Measurements from ENCODE around the gene IRAK1. TPM values are rescaled to one million over a fixed set of nuclear protein-coding genes. Genes with fewer than 3 reads are reported as not detected.
A peak's percentile ranks its signal among the peaks of the same experiment; 100 is the strongest.

Gene IRAK1
- total RNA-seq, 4 donors from 2014 or later: 73.5 to 117 (median 96.8) TPM

GRCh38 chrX:153969904-153970356, 49.8 kb downstream of the IRAK1 start:
- Histone ChIP-seq H3K36me3 (no peaks in the 10 kb centered on the region), H3K27me3 (no peaks in the 10 kb centered on the region), H3K27ac (peak overlapping the region; percentile 98 to 99 (median 99)), H3K4me1 (peaks cover 39 to 70% (median 49%) of the 10 kb centered on the region in 3 donors), H3K4me3 (peak overlapping the region; percentile 76 to 95 (median 82)), H3K9me3 (no peaks in the 10 kb centered on the region)
- TF ChIP-seq POLR2A (IDR thresholded peaks at IDR 0.05) (no peak), CTCF (IDR thresholded peaks at IDR 0.05) (no peak)
- whole genome bisulfite sequencing, 2 donors: 0 to 22% methylated on average over 2 to 21 of the region's 26 CpGs
- no peak for DNase-seq
- intact Hi-C loops (cut with DNase I): no loop called here

- intact Hi-C loops (cut with DNase I): no loop called here
- H3K27ac ChIP-seq: peak overlapping the region; percentile 98 to 99 (median 99)
- H3K4me1 ChIP-seq: peaks cover 39 to 67% (median 45%) of the 10 kb centered on the region in 3 donors
- 2 to 36% methylated on average over 10 to 13 of the region's 25 CpGs for WGBS, 2 donors
- H3K27me3 ChIP-seq: no peaks in the 10 kb centered on the region
- H3K9me3 ChIP-seq: no peaks in the 10 kb centered on the region
- DNase-seq: no peak
- no peak for TF ChIP-seq CTCF (IDR thresholded peaks at IDR 0.05)
- no peak for TF ChIP-seq POLR2A (IDR thresholded peaks at IDR 0.05)
- peaks cover 0 to 4% (median 0%) of the 10 kb centered on the region in 3 donors for H3K36me3 ChIP-seq
- H3K4me3 ChIP-seq: peak overlapping the region; percentile 76 to 95 (median 82)
These were observed 50.4 kb downstream of the IRAK1 start for GRCh38 chrX:153969125-153969903.

- intact Hi-C loops (cut with DNase I): no loop called here
- no peak for TF ChIP-seq POLR2A (IDR thresholded peaks at IDR 0.05)
- no peak for TF ChIP-seq CTCF (IDR thresholded peaks at IDR 0.05)
- Histone ChIP-seq H3K4me1 (peaks cover 35 to 62% (median 40%) of the 10 kb centered on the region in 3 donors), H3K36me3 (peaks cover under 1 to 9% (median 1%) of the 10 kb centered on the region in 3 donors), H3K27me3 (no peaks in the 10 kb centered on the region), H3K9me3 (no peaks in the 10 kb centered on the region), H3K4me3 (peak overlapping the region in 3 of 4 donors; percentile 76 to 95 (median 86)), H3K27ac (peak overlapping the region; percentile 98 to 99 (median 99))
- no peak for DNase-seq
- WGBS, 2 donors: 56% methylated on average over 3 of the region's 12 CpGs; no CpG with 5 or more reads in 1 of the 2 donors
These were observed 51.0 kb downstream of the IRAK1 start for GRCh38 chrX:153968754-153969124.

- 7 to 80% methylated on average over 4 to 7 of the region's 9 CpGs for WGBS, 2 donors
- no peaks in the 10 kb centered on the region for H3K9me3 ChIP-seq
- TF ChIP-seq POLR2A (IDR thresholded peaks at IDR 0.05) (no peak), CTCF (IDR thresholded peaks at IDR 0.05) (no peak)
- intact Hi-C loops (cut with DNase I): no loop called here
- H3K4me3 ChIP-seq: peak overlapping the region in 3 of 4 donors; percentile 3 to 86 (median 76)
- H3K27ac ChIP-seq: peak overlapping the region; percentile 98 to 99 (median 99)
- H3K36me3 ChIP-seq: peaks cover 4 to 14% (median 4%) of the 10 kb centered on the region in 3 donors
- no peak for DNase-seq
- H3K4me1 ChIP-seq: peaks cover 30 to 57% (median 35%) of the 10 kb centered on the region in 3 donors
- H3K27me3 ChIP-seq: no peaks in the 10 kb centered on the region
These were observed 51.4 kb downstream of the IRAK1 start for GRCh38 chrX:153968255-153968654.

GRCh38 chrX:153967536-153968224, 52.0 kb downstream of the IRAK1 start:
- intact Hi-C loops (cut with DNase I): no loop called here
- no peak for DNase-seq
- no peaks in the 10 kb centered on the region for H3K27me3 ChIP-seq
- H3K9me3 ChIP-seq: no peaks in the 10 kb centered on the region
- peaks cover 29 to 55% (median 33%) of the 10 kb centered on the region in 3 donors for H3K4me1 ChIP-seq
- H3K36me3 ChIP-seq: peaks cover 4 to 20% (median 8%) of the 10 kb centered on the region in 3 donors
- TF ChIP-seq CTCF (IDR thresholded peaks at IDR 0.05): no peak
- no peak for TF ChIP-seq POLR2A (IDR thresholded peaks at IDR 0.05)
- 50 to 68% methylated on average over 2 to 10 of the region's 16 CpGs for WGBS, 2 donors
- H3K27ac ChIP-seq: peak overlapping the region; percentile 98 to 99 (median 99)
- H3K4me3 ChIP-seq: peak overlapping the region in 1 of 4 donors; percentile 86

Measured in esophagus squamous epithelium (tissue), 5 donors.